ENCODE results near the gene ADPRM.

DNA sequence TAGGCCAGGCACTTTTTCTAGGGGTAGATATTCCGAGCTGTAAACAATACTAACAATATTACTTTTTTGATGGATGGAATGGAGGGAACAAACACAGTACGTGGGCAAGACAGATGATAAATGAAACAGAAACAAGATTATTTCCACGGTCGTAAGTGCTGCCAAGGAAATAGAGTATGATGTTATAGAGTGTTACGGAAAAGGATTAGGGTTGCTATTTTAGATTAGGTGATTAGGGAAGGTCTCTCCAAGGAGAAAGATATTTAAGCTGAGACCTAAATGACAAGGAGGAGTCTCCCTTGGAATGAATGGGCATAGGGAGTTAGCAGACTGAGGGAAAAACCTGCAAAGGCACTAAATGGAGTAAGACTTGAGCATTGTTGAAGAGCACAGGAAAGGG is 8.3 kb downstream of the ADPRM start:
- TF ChIP-seq CTCF (IDR thresholded peaks at IDR 0.05), result no peak
- no peak for TF ChIP-seq POLR2AphosphoS5 (IDR thresholded peaks at IDR 0.05)
